GM23338 (cell line): ENCODE results near the gene TBC1D14. TPM values are rescaled to one million over a fixed set of nuclear protein-coding genes. Genes with fewer than 3 reads are reported as not detected.
A peak's percentile ranks its signal among the peaks of the same experiment; 100 is the strongest.

Experiments
- ATAC-seq: fragments of 200-7000 bp; cut with Tn5 transposase; 3 replicates; pipeline ENCODE4 v1.9.1; 2020
- DNase-seq: peaks from one replicate; pipeline ENCODE4 v3.0.0-alpha.2; 2015; ENCODE audit warnings: low spot score
- H2AFZ ChIP-seq: fragments of 200-600 bp; sonication (generic); 2 replicates; pipeline ENCODE4 v1.8.0; 2016; ENCODE audit warnings: antibody characterized with exemption, mild to moderate bottlenecking, moderate library complexity
- H3F3A ChIP-seq: fragments of 200-600 bp; sonication (generic); replicated peaks from 2 replicates; pipeline ENCODE4 v1.8.0; 2017; ENCODE audit warnings: antibody characterized with exemption, mixed run types, low read depth
- H3K27ac ChIP-seq: fragments of 200-600 bp; sonication (generic); 2 replicates; pipeline ENCODE4 v1.6.1; 2016; ENCODE audit warnings: low read depth
- H3K27me3 ChIP-seq: fragments of 200-600 bp; sonication (generic); 2 replicates; pipeline ENCODE4 v1.8.0; 2016; ENCODE audit warnings: mild to moderate bottlenecking, mixed run types, moderate library complexity; ENCODE audit not compliant: insufficient read depth
- H3K36me3 ChIP-seq: fragments of 200-600 bp; sonication (generic); 2 replicates; pipeline ENCODE4 v1.8.0; 2016; ENCODE audit warnings: mild to moderate bottlenecking; ENCODE audit not compliant: insufficient read depth
- H3K4me1 ChIP-seq: fragments of 200-600 bp; sonication (generic); 2 replicates; pipeline ENCODE4 v1.8.0; 2016; ENCODE audit warnings: mild to moderate bottlenecking, moderate library complexity; ENCODE audit not compliant: insufficient read depth
- H3K4me2 ChIP-seq: fragments of 200-600 bp; sonication (generic); 2 replicates; pipeline ENCODE4 v1.7.1; 2017; ENCODE audit warnings: mixed run types
- H3K4me3 ChIP-seq: fragments of 200-600 bp; sonication (generic); 2 replicates; pipeline ENCODE4 v1.6.1; 2016; ENCODE audit warnings: mixed run types
- H3K79me2 ChIP-seq: fragments of 200-600 bp; sonication (generic); replicated peaks from 2 replicates; pipeline ENCODE4 v1.8.0; 2017; ENCODE audit warnings: mild to moderate bottlenecking; ENCODE audit not compliant: insufficient read depth
- H3K9me2 ChIP-seq: fragments of 200-600 bp; sonication (generic); 2 replicates; pipeline ENCODE4 v1.8.0; 2017; ENCODE audit not compliant: insufficient read depth
- H4K20me1 ChIP-seq: fragments of 200-600 bp; sonication (generic); replicated peaks from 2 replicates; pipeline ENCODE4 v1.8.0; 2017; ENCODE audit warnings: mild to moderate bottlenecking; ENCODE audit not compliant: insufficient read depth
- H3K27ac Mint-ChIP-seq: 2 replicates; pipeline ENCODE4 v1.8.0; 2020; ENCODE audit warnings: inconsistent platforms, mild to moderate bottlenecking, moderate library complexity, mixed read lengths
- H3K27me3 Mint-ChIP-seq: 3 replicates; pipeline ENCODE4 v1.8.0; 2022; ENCODE audit warnings: low read depth, mild to moderate bottlenecking, moderate library complexity, mixed read lengths, inconsistent platforms; ENCODE audit not compliant: insufficient read depth, poor library complexity
- H3K36me3 Mint-ChIP-seq: 3 replicates; pipeline ENCODE4 v1.8.0; 2021; ENCODE audit warnings: low read depth, mild to moderate bottlenecking, inconsistent platforms, moderate library complexity, mixed read lengths
- H3K4me1 Mint-ChIP-seq: 3 replicates; pipeline ENCODE4 v1.8.0; 2020; ENCODE audit warnings: mild to moderate bottlenecking, inconsistent platforms, mixed read lengths
- H3K4me3 Mint-ChIP-seq: 3 replicates; pipeline ENCODE4 v1.8.0; 2021; ENCODE audit warnings: moderate library complexity, mild to moderate bottlenecking, inconsistent platforms, mixed read lengths
- H3K9me3 Mint-ChIP-seq: 3 replicates; pipeline ENCODE4 v1.8.0; 2020; ENCODE audit warnings: moderate library complexity, mild to moderate bottlenecking, inconsistent platforms, mixed read lengths
- JUNB ChIP-seq: IDR thresholded peaks from one replicate; pipeline ENCODE4 v1.6.1; 2016; ENCODE audit warnings: antibody characterized with exemption; ENCODE audit not compliant: unreplicated experiment
- NANOG ChIP-seq: IDR thresholded peaks from 2 replicates; pipeline ENCODE4 v1.6.1; 2016; ENCODE audit warnings: antibody characterized with exemption, borderline replicate concordance
- REST ChIP-seq: IDR thresholded peaks from one replicate; pipeline ENCODE4 v1.6.1; 2018; ENCODE audit warnings: antibody characterized with exemption; ENCODE audit not compliant: unreplicated experiment
- ZNF331 ChIP-seq: fragments of 250-450 bp; sonication (Bioruptor Pico); IDR thresholded peaks from 2 replicates; pipeline ENCODE4 v1.5.0; 2020; ENCODE audit warnings: low read depth, mild to moderate bottlenecking, moderate library complexity
- ZNF462 ChIP-seq: fragments of 250-450 bp; sonication (Bioruptor Pico); IDR thresholded peaks from 2 replicates; pipeline ENCODE4 v1.5.0; 2020; ENCODE audit warnings: mild to moderate bottlenecking, moderate library complexity
- polyA plus RNA-seq: library from polyadenylated mRNA; unstranded; fragments of >200 nt; fragmentation: Nextera tagmentation; extraction: Ambion mirVana; gene quantifications from 2 replicates; pipeline ENCODE4 v1.2.1, GENCODE V29; 2016
- total RNA-seq: library from RNA; depleted of rRNA; stranded (reverse); fragments of >200 nt; shearing (Covaris generic); gene quantifications from 2 replicates; pipeline ENCODE4 v1.2.3, GENCODE V29; 2014

TBC1D14 gene
- total and polyA plus RNA-seq, 2 experiments from 2014 or later, result 18.2 to 59.7 TPM

DNA sequence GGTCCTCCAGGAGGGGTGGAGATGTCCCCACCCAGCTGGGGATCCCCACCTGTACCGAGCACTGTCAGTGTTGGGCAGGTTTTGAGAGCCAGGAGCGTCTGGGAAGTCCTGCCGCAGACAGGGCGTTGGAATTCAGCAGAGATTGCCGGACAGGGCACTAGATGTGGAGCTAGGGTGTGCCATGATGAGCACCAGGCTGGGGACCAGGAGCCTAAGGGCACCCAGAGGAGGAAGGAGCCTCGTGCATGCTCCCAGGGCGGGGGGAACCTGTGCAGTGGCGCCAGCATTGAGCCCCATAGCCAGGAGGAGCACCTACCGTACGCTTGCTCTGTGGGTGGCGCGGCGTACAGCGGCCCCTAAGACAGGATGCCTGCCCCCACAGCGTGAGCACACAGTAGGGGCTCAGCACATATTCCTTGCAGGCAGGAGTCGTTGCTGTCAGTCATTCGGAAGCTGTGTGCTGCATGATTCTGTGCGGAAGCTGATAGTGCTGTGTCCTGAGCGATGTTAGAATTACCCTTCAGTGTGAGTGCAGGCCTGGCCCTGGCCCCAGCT is 114.8 kb downstream of the TBC1D14 start (continued):
- TF ChIP-seq ZNF462 (CRISPR knock-in tag), result no peak
- TF ChIP-seq ZNF331 (CRISPR knock-in tag), result no peak
- TF ChIP-seq REST, result no peak
- TF ChIP-seq NANOG, result no peak

DNA sequence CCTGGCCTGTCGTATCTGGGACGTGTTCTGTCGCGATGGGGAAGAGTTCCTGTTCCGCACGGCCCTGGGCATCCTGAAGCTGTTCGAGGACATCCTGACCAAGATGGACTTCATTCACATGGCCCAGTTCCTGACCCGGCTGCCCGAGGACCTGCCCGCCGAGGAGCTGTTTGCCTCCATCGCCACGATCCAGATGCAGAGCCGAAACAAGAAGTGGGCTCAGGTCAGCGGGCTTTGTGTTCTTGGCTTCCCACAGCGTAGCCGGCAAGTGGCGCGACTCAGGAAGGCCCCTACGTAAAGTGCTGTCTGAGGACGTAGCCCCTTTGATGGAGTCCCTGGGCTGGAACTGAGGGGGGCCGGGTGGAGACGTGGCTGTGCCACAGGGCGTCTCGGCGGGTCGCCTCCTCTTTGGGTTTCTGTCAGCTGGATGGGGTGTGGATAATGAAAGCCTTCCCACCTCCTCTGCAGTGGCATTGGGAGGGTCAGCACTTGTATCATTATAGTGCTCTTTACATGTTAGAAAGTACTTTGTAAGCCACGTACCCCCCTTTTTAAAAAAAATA is 115.5 kb downstream of the TBC1D14 start:
- ATAC-seq (no peak), DNase-seq (no peak)
- no peak overlapping the region for H3K4me3 Mint-ChIP-seq
- no peaks in the 10 kb centered on the region; the same call in 2 of the 3 replicates for H3K9me3 Mint-ChIP-seq
- Histone ChIP-seq H3K27ac (0 out of 2 replicates have a peak overlapping the region, but pooled peaks have one; percentile 14), H3K4me2 (no peak overlapping the region), H3K79me2 (peaks cover 3% of the 10 kb centered on the region; the same call in 1 of the 2 replicates), H3K27me3 (no peaks in the 10 kb centered on the region), H3K4me1 (no peaks in the 10 kb centered on the region; the same call in 1 of the 2 replicates), H2AFZ (no peak overlapping the region), H4K20me1 (peaks cover 7% of the 10 kb centered on the region), H3K4me3 (no peak overlapping the region), H3K9me2 (no peaks in the 10 kb centered on the region), H3K36me3 (no peaks in the 10 kb centered on the region; the same call in 1 of the 2 replicates), H3F3A (no peaks in the 10 kb centered on the region)
- H3K36me3 Mint-ChIP-seq, result peaks cover 58% of the 10 kb centered on the region
- no peak overlapping the region for H3K27ac Mint-ChIP-seq
- peaks cover 10% of the 10 kb centered on the region for H3K27me3 Mint-ChIP-seq
- peaks cover 27% of the 10 kb centered on the region for H3K4me1 Mint-ChIP-seq
- TF ChIP-seq REST (no peak), JUNB (no peak)
